Esophagus (tissue), 2 donors: ENCODE measurements around the gene MYEF2. TPM values are rescaled to one million over a fixed set of nuclear protein-coding genes. Genes with fewer than 3 reads are reported as not detected.

Source experiments
- H3K27ac ChIP-seq, 2 donors: one replicate each; pipeline ENCODE4 v1.5.1; 2013; ENCODE audit warnings: low read depth in 2 of 2, mild to moderate bottlenecking in 2 of 2, inconsistent platforms in 1 of 2, low read length in 1 of 2, moderate library complexity in 1 of 2
- H3K27me3 ChIP-seq, 2 donors: one replicate each; pipeline ENCODE4 v1.6.1; 2013; ENCODE audit warnings: low read length in 2 of 2, control low read depth in 1 of 2, mild to moderate bottlenecking in 1 of 2; ENCODE audit not compliant: insufficient read depth in 2 of 2, control insufficient read depth in 1 of 2
- H3K36me3 ChIP-seq, 2 donors: one replicate each; pipeline ENCODE4 v1.6.1; 2013; ENCODE audit warnings: low read length in 1 of 2; ENCODE audit not compliant: control insufficient read depth in 2 of 2, insufficient read depth in 2 of 2
- H3K4me1 ChIP-seq, 2 donors: one replicate each; pipeline ENCODE4 v1.6.1; 2013; ENCODE audit warnings: low read length in 1 of 2; ENCODE audit not compliant: control insufficient read depth in 2 of 2, insufficient read depth in 2 of 2
- H3K4me3 ChIP-seq, 2 donors: one replicate each; pipeline ENCODE4 v1.5.1; 2013; ENCODE audit warnings: low read length in 2 of 2, mild to moderate bottlenecking in 2 of 2, low read depth in 1 of 2, moderate library complexity in 1 of 2
- H3K9me3 ChIP-seq, 2 donors: one replicate each; pipeline ENCODE4 v1.6.1; 2013; ENCODE audit warnings: mild to moderate bottlenecking in 2 of 2, low read depth in 1 of 2, low read length in 1 of 2, moderate library complexity in 1 of 2; ENCODE audit not compliant: control insufficient read depth in 2 of 2, insufficient read depth in 1 of 2
- WGBS, 2 donors: extraction: QIAGEN DNeasy Blood & Tissue Kit; methylation state at CpG; one replicate each; pipeline ENCODE4 v1.1.7; 2013; 5-methylcytosine and 5-hydroxymethylcytosine counted together
- polyA plus RNA-seq, 2 donors: library from polyadenylated mRNA; stranded (reverse); fragments of 200-250 nt; gene quantifications; one replicate each; pipeline ENCODE4 v1.2.3, GENCODE V29; 2013
- donor health status: healthy with polysubstance abuse.
- donor health status: Bipolar disorder and iron deficiency.

The MYEF2 gene
- polyA plus RNA-seq, 2 donors, result 1.7 to 1.9 TPM

- H3K27ac ChIP-seq, result no peak overlapping the region
- H3K4me1 ChIP-seq, result no peaks in the 10 kb centered on the region
- H3K4me3 ChIP-seq, result no peak overlapping the region
- 7% methylated on average over 15 of the region's 15 CpGs for WGBS, 2 donors
- no peaks in the 10 kb centered on the region for H3K36me3 ChIP-seq
- no peaks in the 10 kb centered on the region for H3K9me3 ChIP-seq
- no peaks in the 10 kb centered on the region for H3K27me3 ChIP-seq
Observed at GRCh38 chr15:48190932-48191573, 13.0 kb upstream of the MYEF2 start.

- Histone ChIP-seq H3K4me1 (no peaks in the 10 kb centered on the region), H3K9me3 (no peaks in the 10 kb centered on the region), H3K4me3 (no peak overlapping the region), H3K27me3 (no peaks in the 10 kb centered on the region), H3K27ac (no peak overlapping the region), H3K36me3 (no peaks in the 10 kb centered on the region)
- WGBS, 2 donors, result 90% methylated on average over 3 of the region's 3 CpGs
Observed at GRCh38 chr15:48186271-48186670, 8.2 kb upstream of the MYEF2 start.

- Histone ChIP-seq H3K4me3 (no peak overlapping the region), H3K27ac (no peak overlapping the region), H3K9me3 (no peaks in the 10 kb centered on the region), H3K27me3 (no peaks in the 10 kb centered on the region), H3K36me3 (no peaks in the 10 kb centered on the region), H3K4me1 (no peaks in the 10 kb centered on the region)
- 84% methylated on average over 3 of the region's 3 CpGs for WGBS, 2 donors
Observed at GRCh38 chr15:48185529-48185928, 7.4 kb upstream of the MYEF2 start.

- H3K27ac ChIP-seq, result no peak overlapping the region
- H3K4me3 ChIP-seq, result no peak overlapping the region
- H3K27me3 ChIP-seq, result peaks cover 0 to 5% of the 10 kb centered on the region in 2 donors
- H3K4me1 ChIP-seq, result no peaks in the 10 kb centered on the region
- H3K36me3 ChIP-seq, result no peaks in the 10 kb centered on the region
- no peaks in the 10 kb centered on the region for H3K9me3 ChIP-seq
- 48 to 55% methylated on average over 2 of the region's 2 CpGs for WGBS, 2 donors
Observed at GRCh38 chr15:48182749-48183148, 4.7 kb upstream of the MYEF2 start.

- H3K36me3 ChIP-seq, result no peaks in the 10 kb centered on the region
- 56 to 59% methylated on average over 1 of the region's 1 CpG for WGBS, 2 donors
- no peaks in the 10 kb centered on the region for H3K4me1 ChIP-seq
- peaks cover 0 to 8% of the 10 kb centered on the region in 2 donors for H3K27me3 ChIP-seq
- H3K27ac ChIP-seq, result no peak overlapping the region
- peak overlapping the region in 1 of 2 donors; percentile 50 for H3K4me3 ChIP-seq
- H3K9me3 ChIP-seq, result no peaks in the 10 kb centered on the region
Observed at GRCh38 chr15:48178648-48178931, 495 bp upstream of the MYEF2 start.

GRCh38 chr15:48177383-48177765, 721 bp downstream of the MYEF2 start:
- H3K36me3 ChIP-seq, result no peaks in the 10 kb centered on the region
- 6 to 9% methylated on average over 10 of the region's 10 CpGs for WGBS, 2 donors
- no peaks in the 10 kb centered on the region for H3K4me1 ChIP-seq
- no peaks in the 10 kb centered on the region for H3K9me3 ChIP-seq
- H3K27ac ChIP-seq, result peak overlapping the region; percentile 41 to 56
- H3K4me3 ChIP-seq, result peak overlapping the region; percentile 50 to 58
- H3K27me3 ChIP-seq, result peaks cover 0 to 8% of the 10 kb centered on the region in 2 donors

- Histone ChIP-seq H3K4me1 (no peaks in the 10 kb centered on the region), H3K4me3 (peak overlapping the region in 1 of 2 donors; percentile 50), H3K27ac (no peak overlapping the region), H3K9me3 (no peaks in the 10 kb centered on the region), H3K27me3 (peaks cover 0 to 8% of the 10 kb centered on the region in 2 donors), H3K36me3 (no peaks in the 10 kb centered on the region)
- 72 to 76% methylated on average over 2 of the region's 2 CpGs for WGBS, 2 donors
Observed at GRCh38 chr15:48176957-48177356, 1.1 kb downstream of the MYEF2 start.

GRCh38 chr15:48176112-48176511, 2.0 kb downstream of the MYEF2 start:
- WGBS, 2 donors, result 72 to 79% methylated on average over 4 of the region's 4 CpGs
- Histone ChIP-seq H3K9me3 (no peaks in the 10 kb centered on the region), H3K4me3 (no peak overlapping the region), H3K27me3 (peaks cover 0 to 8% of the 10 kb centered on the region in 2 donors), H3K27ac (no peak overlapping the region), H3K4me1 (no peaks in the 10 kb centered on the region), H3K36me3 (no peaks in the 10 kb centered on the region)

GRCh38 chr15:48175126-48175525, 3.0 kb downstream of the MYEF2 start:
- no peaks in the 10 kb centered on the region for H3K9me3 ChIP-seq
- WGBS, 2 donors, result 93 to 94% methylated on average over 3 of the region's 3 CpGs
- H3K27ac ChIP-seq, result no peak overlapping the region
- no peak overlapping the region for H3K4me3 ChIP-seq
- H3K4me1 ChIP-seq, result no peaks in the 10 kb centered on the region
- H3K36me3 ChIP-seq, result no peaks in the 10 kb centered on the region
- peaks cover 0 to 8% of the 10 kb centered on the region in 2 donors for H3K27me3 ChIP-seq

GRCh38 chr15:48170981-48171380, 7.1 kb downstream of the MYEF2 start:
- Histone ChIP-seq H3K4me1 (no peaks in the 10 kb centered on the region), H3K4me3 (no peak overlapping the region), H3K27ac (no peak overlapping the region), H3K36me3 (no peaks in the 10 kb centered on the region), H3K9me3 (no peaks in the 10 kb centered on the region), H3K27me3 (no peaks in the 10 kb centered on the region)
- 75 to 77% methylated on average over 1 of the region's 1 CpG for WGBS, 2 donors
